Measurements from ENCODE around the gene EDNRA.

The EDNRA gene

GRCh38 chr4:147510962-147511668 is 30.2 kb downstream of the EDNRA start:
- H3K27ac ChIP-seq, result no peak overlapping the region
- H3K4me3 ChIP-seq, result no peak overlapping the region
- H3K9me3 ChIP-seq (replicated peaks in 1 of 11), result no peaks in the 10 kb centered on the region
- H4K20me1 ChIP-seq, result no peaks in the 10 kb centered on the region
- H3K36me3 ChIP-seq, result no peaks in the 10 kb centered on the region
- TF ChIP-seq Cebpa-rat (IDR thresholded peaks at IDR 0.05), result no peak
- no peak overlapping the region for H3K9ac ChIP-seq
- H3K4me2 ChIP-seq, result no peak overlapping the region
- no peaks in the 10 kb centered on the region; a peak in 1 of 20 replicates for H3K4me1 ChIP-seq
- no peaks in the 10 kb centered on the region for H3K27me3 ChIP-seq

- H3K4me1 ChIP-seq, result no peaks in the 10 kb centered on the region; a peak in 1 of 20 replicates
- no peak overlapping the region for H3K27ac ChIP-seq
- H3K9ac ChIP-seq, result no peak overlapping the region
- H4K20me1 ChIP-seq, result no peaks in the 10 kb centered on the region
- H3K4me2 ChIP-seq, result no peak overlapping the region
- no peaks in the 10 kb centered on the region for H3K36me3 ChIP-seq
- no peak for TF ChIP-seq Cebpa-rat (IDR thresholded peaks at IDR 0.05)
- H3K9me3 ChIP-seq (replicated peaks in 1 of 11), result no peaks in the 10 kb centered on the region
- H3K4me3 ChIP-seq, result no peak overlapping the region
- no peaks in the 10 kb centered on the region for H3K27me3 ChIP-seq
Observed at GRCh38 chr4:147513091-147513490, 32.2 kb downstream of the EDNRA start.

GRCh38 chr4:147513952-147514351 is 33.1 kb downstream of the EDNRA start:
- no peaks in the 10 kb centered on the region for H4K20me1 ChIP-seq
- TF ChIP-seq Cebpa-rat (IDR thresholded peaks at IDR 0.05), result no peak
- no peak overlapping the region for H3K9ac ChIP-seq
- H3K4me1 ChIP-seq, result no peaks in the 10 kb centered on the region; a peak in 1 of 20 replicates
- H3K9me3 ChIP-seq (replicated peaks in 1 of 11), result no peaks in the 10 kb centered on the region
- H3K27me3 ChIP-seq, result no peaks in the 10 kb centered on the region
- H3K27ac ChIP-seq, result no peak overlapping the region
- H3K4me2 ChIP-seq, result no peak overlapping the region
- H3K4me3 ChIP-seq, result no peak overlapping the region
- H3K36me3 ChIP-seq, result no peaks in the 10 kb centered on the region

- no peaks in the 10 kb centered on the region for H4K20me1 ChIP-seq
- no peak for TF ChIP-seq Cebpa-rat (IDR thresholded peaks at IDR 0.05)
- H3K36me3 ChIP-seq, result no peaks in the 10 kb centered on the region
- H3K27me3 ChIP-seq, result no peaks in the 10 kb centered on the region
- H3K4me3 ChIP-seq, result no peak overlapping the region
- H3K27ac ChIP-seq, result no peak overlapping the region
- H3K4me2 ChIP-seq, result no peak overlapping the region
- no peaks in the 10 kb centered on the region; a peak in 1 of 20 replicates for H3K4me1 ChIP-seq
- H3K9me3 ChIP-seq (replicated peaks in 1 of 11), result no peaks in the 10 kb centered on the region
- no peak overlapping the region for H3K9ac ChIP-seq
Observed at GRCh38 chr4:147515220-147515936, 34.5 kb downstream of the EDNRA start.

GRCh38 chr4:147516133-147516532 is 35.2 kb downstream of the EDNRA start:
- no peak for TF ChIP-seq Cebpa-rat (IDR thresholded peaks at IDR 0.05)

GRCh38 chr4:147518086-147518485 is 37.2 kb downstream of the EDNRA start:
- Histone ChIP-seq H3K4me1 (no peaks in the 10 kb centered on the region), H4K20me1 (no peaks in the 10 kb centered on the region), H3K27ac (no peak overlapping the region), H3K36me3 (no peaks in the 10 kb centered on the region), H3K4me2 (no peak overlapping the region), H3K4me3 (no peak overlapping the region), H3K27me3 (no peaks in the 10 kb centered on the region), H3K9ac (no peak overlapping the region), H3K9me3 (replicated peaks in 1 of 11) (no peaks in the 10 kb centered on the region)
- TF ChIP-seq Cebpa-rat (IDR thresholded peaks at IDR 0.05), result no peak

More at GRCh38 chr4:147516133-147516532, 35.2 kb downstream of the EDNRA start:
- Histone ChIP-seq H3K4me2 (0 out of 22 replicates have a peak overlapping the region, but pooled peaks of 1 of the 11 experiments have one; percentile 1), H3K27me3 (no peaks in the 10 kb centered on the region), H3K36me3 (no peaks in the 10 kb centered on the region), H3K27ac (no peak overlapping the region), H3K4me1 (no peaks in the 10 kb centered on the region; a peak in 1 of 20 replicates), H3K4me3 (no peak overlapping the region), H3K9me3 (replicated peaks in 1 of 11) (no peaks in the 10 kb centered on the region), H3K9ac (no peak overlapping the region), H4K20me1 (no peaks in the 10 kb centered on the region)

GRCh38 chr4:147518846-147519767 is 38.2 kb downstream of the EDNRA start:
- Histone ChIP-seq H3K4me2 (no peak overlapping the region), H3K36me3 (no peaks in the 10 kb centered on the region), H3K4me1 (no peaks in the 10 kb centered on the region), H3K27ac (no peak overlapping the region), H3K4me3 (no peak overlapping the region), H3K9me3 (replicated peaks in 1 of 11) (no peaks in the 10 kb centered on the region), H3K27me3 (no peaks in the 10 kb centered on the region), H3K9ac (no peak overlapping the region), H4K20me1 (no peaks in the 10 kb centered on the region)
- TF ChIP-seq Cebpa-rat (IDR thresholded peaks at IDR 0.05), result no peak

GRCh38 chr4:147524601-147525000 is 43.7 kb downstream of the EDNRA start:
- TF ChIP-seq Cebpa-rat (IDR thresholded peaks at IDR 0.05), result no peak
- Histone ChIP-seq H4K20me1 (no peaks in the 10 kb centered on the region), H3K27ac (no peak overlapping the region), H3K36me3 (no peaks in the 10 kb centered on the region), H3K4me3 (no peak overlapping the region), H3K9ac (no peak overlapping the region), H3K27me3 (no peaks in the 10 kb centered on the region), H3K4me2 (no peak overlapping the region), H3K4me1 (peaks cover 0 to 15% (median 8%) of the 10 kb centered on the region in 10 experiments; a peak in 15 of 20 replicates), H3K9me3 (replicated peaks in 1 of 11) (no peaks in the 10 kb centered on the region)
